DND-41 (cell line): ENCODE data around the gene OR2H2.

Experiments
- ATAC-seq: fragments of 200-7000 bp; cut with Tn5 transposase; 3 replicates; pipeline ENCODE4 v1.9.1; 2021; ENCODE audit warnings: low read depth; ENCODE audit not compliant: insufficient read depth
- DNase-seq: peaks from one replicate; pipeline ENCODE4 v3.0.0-alpha.2; 2020
- H2AFZ ChIP-seq: 2 replicates; pipeline ENCODE4 v1.6.0; 2012; ENCODE audit warnings: low read depth, low read length
- H3K27ac ChIP-seq: 2 replicates; pipeline ENCODE4 v1.5.1; 2012; ENCODE audit warnings: low read length, inconsistent platforms
- H3K27me3 ChIP-seq: fragments of 200-600 bp; sonication (generic); 2 replicates; pipeline ENCODE4 v1.6.0; 2012; ENCODE audit warnings: low read length, mild to moderate bottlenecking, inconsistent platforms; ENCODE audit not compliant: insufficient read depth, poor library complexity
- H3K36me3 ChIP-seq: 2 replicates; pipeline ENCODE4 v1.5.1; 2012; ENCODE audit warnings: low read length, inconsistent platforms; ENCODE audit not compliant: insufficient read depth
- H3K4me1 ChIP-seq: 2 replicates; pipeline ENCODE4 v1.5.1; 2012; ENCODE audit warnings: mild to moderate bottlenecking, low read length; ENCODE audit not compliant: insufficient read depth
- H3K4me2 ChIP-seq: 2 replicates; pipeline ENCODE4 v1.6.0; 2012; ENCODE audit warnings: mild to moderate bottlenecking, moderate library complexity, low read length, inconsistent platforms; ENCODE audit not compliant: insufficient read depth
- H3K4me3 ChIP-seq, 2 experiments: fragments of 200-600 bp in 1 of 2; shearing (Covaris generic) in 1 of 2; 2 replicates each; pipeline ENCODE4 v1.5.1; 2012 to 2016; ENCODE audit warnings: inconsistent platforms in 2 of 2, low read length in 2 of 2, mild to moderate bottlenecking in 2 of 2, low read depth in 1 of 2, moderate library complexity in 1 of 2
- H3K79me2 ChIP-seq: 2 replicates; pipeline ENCODE4 v1.6.0; 2012; ENCODE audit warnings: low read length, inconsistent platforms; ENCODE audit not compliant: insufficient read depth
- H3K9ac ChIP-seq: 2 replicates; pipeline ENCODE4 v1.6.0; 2012; ENCODE audit warnings: low read depth, mild to moderate bottlenecking, inconsistent platforms, low read length, moderate library complexity
- H3K9me3 ChIP-seq: 2 replicates; pipeline ENCODE4 v1.5.1; 2012; ENCODE audit warnings: low read length, moderate library complexity, mild to moderate bottlenecking, inconsistent platforms; ENCODE audit not compliant: insufficient read depth, severe bottlenecking
- H4K20me1 ChIP-seq: 2 replicates; pipeline ENCODE4 v1.6.0; 2012; ENCODE audit warnings: low read length; ENCODE audit not compliant: insufficient read depth
- CTCF ChIP-seq: IDR thresholded peaks from 2 replicates; pipeline ENCODE4 v1.5.1; 2012; ENCODE audit warnings: borderline replicate concordance, low read length, moderate library complexity, mild to moderate bottlenecking; ENCODE audit not compliant: poor library complexity, severe bottlenecking; ENCODE audit errors: extremely low read depth
- EZH2 ChIP-seq: IDR thresholded peaks from 3 replicates; pipeline ENCODE4 v1.6.1; 2012; ENCODE audit warnings: borderline replicate concordance, low read depth, mild to moderate bottlenecking, moderate library complexity, low read length, inconsistent platforms; ENCODE audit not compliant: severe bottlenecking

The OR2H2 gene

DNA sequence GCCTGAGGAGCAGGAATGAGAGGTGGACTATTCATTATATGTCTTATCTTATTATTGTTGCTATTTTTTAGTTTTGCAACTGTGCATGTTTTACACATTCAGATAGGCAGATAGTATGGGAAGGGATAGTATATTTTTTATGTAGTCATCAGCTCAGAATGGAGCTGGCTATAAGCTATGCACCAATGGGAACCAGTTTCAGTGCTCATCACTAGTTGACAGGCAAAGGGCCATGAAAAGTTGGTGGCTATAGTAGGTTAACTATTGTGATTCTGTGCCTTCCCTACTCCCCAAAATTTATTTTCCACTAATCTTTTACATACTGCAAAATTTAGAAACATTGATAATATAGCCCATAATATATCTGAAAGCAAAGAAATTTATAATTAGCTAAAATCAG, 20.0 kb upstream of the OR2H2 start:
- H3K9ac ChIP-seq: no peak overlapping the region
- no peaks in the 10 kb centered on the region for H3K27me3 ChIP-seq
- TF ChIP-seq EZH2: no peak
- no peak for TF ChIP-seq CTCF
- H4K20me1 ChIP-seq: no peaks in the 10 kb centered on the region
- no peaks in the 10 kb centered on the region for H3K4me1 ChIP-seq
- H3K27ac ChIP-seq: no peak overlapping the region
- H3K79me2 ChIP-seq: no peaks in the 10 kb centered on the region
- DNase-seq (no peak), ATAC-seq (no peak)
- no peak overlapping the region for H3K4me3 ChIP-seq
- no peaks in the 10 kb centered on the region for H3K36me3 ChIP-seq
- no peaks in the 10 kb centered on the region for H3K9me3 ChIP-seq
- no peak overlapping the region for H3K4me2 ChIP-seq
- H2AFZ ChIP-seq: no peak overlapping the region

- Histone ChIP-seq H2AFZ (no peak overlapping the region), H3K9ac (no peak overlapping the region), H3K27ac (no peak overlapping the region), H3K4me3 (no peak overlapping the region), H3K4me2 (no peak overlapping the region), H3K27me3 (no peaks in the 10 kb centered on the region), H3K9me3 (no peaks in the 10 kb centered on the region), H3K79me2 (no peaks in the 10 kb centered on the region), H3K36me3 (no peaks in the 10 kb centered on the region), H3K4me1 (no peaks in the 10 kb centered on the region), H4K20me1 (no peaks in the 10 kb centered on the region)
- TF ChIP-seq EZH2 (no peak), CTCF (no peak)
- ATAC-seq (no peak), DNase-seq (no peak)
Measured at GRCh38 chr6:29566856-29567255, 18.1 kb upstream of the OR2H2 start.

GRCh38 chr6:29567541-29567940, 17.4 kb upstream of the OR2H2 start:
- H3K27ac ChIP-seq: no peak overlapping the region
- ATAC-seq (no peak), DNase-seq (no peak)
- no peak overlapping the region for H2AFZ ChIP-seq
- no peak overlapping the region for H3K9ac ChIP-seq
- H3K4me2 ChIP-seq: no peak overlapping the region
- H3K27me3 ChIP-seq: peaks cover 7% of the 10 kb centered on the region
- no peaks in the 10 kb centered on the region for H3K79me2 ChIP-seq
- no peaks in the 10 kb centered on the region for H3K4me1 ChIP-seq
- TF ChIP-seq EZH2 (no peak), CTCF (no peak)
- no peak overlapping the region for H3K4me3 ChIP-seq
- H3K36me3 ChIP-seq: no peaks in the 10 kb centered on the region
- no peaks in the 10 kb centered on the region for H3K9me3 ChIP-seq
- no peaks in the 10 kb centered on the region for H4K20me1 ChIP-seq

- ATAC-seq: no peak
- no peak overlapping the region for H3K27ac ChIP-seq
- H3K9me3 ChIP-seq: no peaks in the 10 kb centered on the region
- H3K27me3 ChIP-seq: peaks cover 8% of the 10 kb centered on the region
- TF ChIP-seq EZH2 (no peak), CTCF (no peak)
- H3K36me3 ChIP-seq: no peaks in the 10 kb centered on the region
- no peak overlapping the region for H3K4me2 ChIP-seq
- DNase-seq: no peak
- H3K4me3 ChIP-seq: no peak overlapping the region
- H3K4me1 ChIP-seq: no peaks in the 10 kb centered on the region
- H2AFZ ChIP-seq: no peak overlapping the region
- no peak overlapping the region for H3K9ac ChIP-seq
- H4K20me1 ChIP-seq: no peaks in the 10 kb centered on the region
- H3K79me2 ChIP-seq: no peaks in the 10 kb centered on the region
Measured at GRCh38 chr6:29567991-29568390, 16.9 kb upstream of the OR2H2 start.
